ENCODE measurements around the gene NPIPB9. TPM values are rescaled to one million over a fixed set of nuclear protein-coding genes. Genes with fewer than 3 reads are reported as not detected.
A peak's percentile ranks its signal among the peaks of the same experiment; 100 is the strongest.
"Not testable (repeated sequence)": the region's sequence is repeated elsewhere in the genome, so short reads cannot be mapped to it uniquely, and the experiment has no call there.

The NPIPB9 gene
- not detected for total RNA-seq

GRCh38 chr16:28751487-28751886 lies at the start of gene NPIPB9:
NPIPB9 (plus strand) TSS chr16:28751787.
- not testable (repeated sequence) for DNase-seq

GRCh38 chr16:28704246-28704645 lies 47.3 kb upstream of the NPIPB9 start:
- DNase-seq = not testable (repeated sequence)

- DNase-seq = not testable (repeated sequence)
These were observed 40.1 kb upstream of the NPIPB9 start, which contains the start of gene EIF3C for GRCh38 chr16:28711220-28712083. EIF3C (plus strand) TSS chr16:28711464; CDS start chr16:28711687, 223 bp downstream.

DNA sequence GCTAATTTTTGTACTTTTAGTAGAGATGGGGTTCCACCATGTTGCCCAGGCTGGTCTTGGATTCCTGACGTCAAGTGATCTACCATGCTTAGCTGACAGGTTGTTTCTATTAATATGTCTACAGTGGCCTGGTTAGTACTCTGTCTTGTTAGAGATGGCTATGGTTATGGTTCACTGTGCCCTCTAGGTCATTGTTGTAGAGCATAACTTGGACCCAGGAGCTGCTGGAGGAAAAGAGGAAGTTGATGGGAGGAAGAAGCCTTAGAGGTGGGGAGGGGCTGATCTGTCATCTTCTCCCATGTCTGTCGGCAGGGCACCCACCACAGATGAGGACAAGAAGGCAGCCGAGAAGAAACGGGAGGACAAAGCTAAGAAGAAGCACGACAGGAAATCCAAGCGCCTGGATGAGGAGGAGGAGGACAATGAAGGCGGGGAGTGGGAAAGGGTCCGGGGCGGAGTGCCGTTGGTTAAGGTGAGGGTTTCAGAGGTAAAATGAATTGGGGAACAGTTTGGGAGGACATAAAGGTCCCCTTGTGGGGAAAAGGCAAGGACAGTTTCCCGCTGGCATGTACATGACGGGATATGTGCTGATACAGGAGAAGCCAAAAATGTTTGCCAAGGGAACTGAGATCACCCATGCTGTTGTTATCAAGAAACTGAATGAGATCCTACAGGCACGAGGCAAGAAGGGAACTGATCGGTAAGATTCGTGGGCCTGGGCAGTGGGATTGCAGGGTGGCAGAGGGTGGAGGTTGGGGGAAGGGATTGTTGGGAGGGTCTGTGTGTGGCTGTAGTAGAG lies 28.5 kb upstream of the NPIPB9 start:
- DNase-seq = not testable (repeated sequence)

GRCh38 chr16:28731253-28731652 lies 20.3 kb upstream of the NPIPB9 start:
- not testable (repeated sequence) for DNase-seq

DNA sequence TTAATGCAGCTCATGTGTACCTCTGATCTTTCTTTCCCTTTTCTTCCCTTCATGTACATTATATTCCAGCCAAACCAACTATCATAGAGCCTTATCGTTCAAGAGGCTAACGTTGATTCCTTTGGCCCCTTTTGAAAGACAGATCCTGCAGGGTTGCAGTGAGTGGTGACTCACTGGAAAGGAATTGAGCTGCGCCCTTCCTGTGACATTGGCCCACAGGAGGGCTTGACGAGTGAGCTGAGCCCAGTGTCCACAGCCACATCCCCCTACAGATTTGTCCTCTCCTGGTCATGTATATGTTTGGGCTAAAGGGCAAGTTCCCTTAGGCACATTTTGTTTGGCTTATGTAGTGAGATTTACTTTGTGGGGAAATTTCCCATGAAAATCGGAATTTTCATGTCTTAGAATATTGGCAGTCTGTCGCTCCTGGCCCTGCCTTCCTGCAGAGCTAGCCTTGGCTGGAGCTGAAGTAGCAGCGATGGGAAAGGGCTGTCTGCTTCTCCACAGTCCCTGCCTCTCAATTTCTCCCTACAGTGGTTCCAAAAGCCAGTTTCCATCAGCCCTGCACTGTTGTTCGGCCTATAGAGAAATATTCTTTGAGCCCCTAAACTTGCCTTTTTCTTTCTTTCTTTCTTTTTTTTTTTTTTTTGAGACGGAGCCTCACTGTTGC lies 19.0 kb upstream of the NPIPB9 start:
- DNase-seq = not testable (repeated sequence)

GRCh38 chr16:28739787-28740186 lies 11.8 kb upstream of the NPIPB9 start:
- DNase-seq = not testable (repeated sequence)

- not testable (repeated sequence) for DNase-seq
These were observed 11.0 kb upstream of the NPIPB9 start for GRCh38 chr16:28740631-28741030.

GRCh38 chr16:28741295-28741694 lies 10.3 kb upstream of the NPIPB9 start:
- DNase-seq = not testable (repeated sequence)

GRCh38 chr16:28746618-28747350 lies 4.8 kb upstream of the NPIPB9 start:
- DNase-seq = not testable (repeated sequence)

- DNase-seq = peak; percentile 10
These were observed 1.6 kb upstream of the NPIPB9 start for GRCh38 chr16:28749997-28750465.

DNA sequence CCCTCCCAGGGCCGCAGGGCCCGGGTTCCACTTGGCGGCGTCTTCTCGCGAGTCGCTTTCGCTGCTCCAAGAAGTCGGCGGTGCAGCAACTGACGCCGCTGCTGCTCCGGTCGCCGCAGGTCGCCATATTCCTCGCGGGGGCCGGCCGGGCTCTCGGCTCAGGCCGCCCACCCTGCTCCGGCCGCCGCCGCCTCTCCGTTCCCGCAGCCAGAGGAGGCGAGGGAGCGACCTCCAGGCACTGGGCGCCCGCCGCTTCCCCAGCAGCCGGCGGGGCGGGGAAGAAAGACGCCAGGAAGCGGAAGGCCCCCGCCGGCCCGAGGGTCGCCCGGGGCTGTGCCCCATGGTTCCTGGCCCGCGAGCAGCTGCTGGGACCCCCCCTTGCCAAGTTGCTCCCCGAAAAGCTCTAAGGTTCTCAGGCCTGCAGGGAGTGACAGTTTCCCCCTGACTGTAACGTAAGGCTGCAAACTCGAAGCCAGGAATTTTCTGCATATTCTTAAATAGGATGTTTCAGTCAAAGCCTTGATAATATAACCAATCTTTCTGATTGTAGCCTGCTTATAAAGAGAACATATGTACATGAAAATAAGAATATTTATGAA lies 1.0 kb upstream of the NPIPB9 start:
- DNase-seq = not testable (repeated sequence)

DNA sequence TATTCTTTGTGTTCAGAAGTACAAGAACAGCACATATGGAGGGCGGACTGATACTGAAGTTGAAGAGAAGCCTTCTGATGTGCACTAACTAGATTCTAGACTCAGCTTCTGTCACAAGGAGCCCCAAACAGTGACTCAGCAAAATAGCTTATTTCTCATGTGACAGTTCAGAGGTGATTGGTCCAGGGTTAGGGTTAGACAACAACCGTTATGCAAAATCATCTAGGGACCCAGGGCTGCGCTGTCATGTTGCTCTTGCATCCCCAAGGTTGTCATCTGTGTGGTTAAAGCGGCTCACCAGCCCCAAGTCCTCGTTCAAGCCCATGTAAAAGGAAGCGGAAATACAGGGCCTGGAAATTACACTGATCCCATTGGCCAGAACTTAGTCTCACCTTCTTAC lies 30.1 kb downstream of the NPIPB9 start:
- not testable (repeated sequence) for DNase-seq

- not testable (repeated sequence) for DNase-seq
These were observed 30.8 kb downstream of the NPIPB9 start for GRCh38 chr16:28782357-28782756.

- peak; percentile 72 for DNase-seq
These were observed 50.8 kb downstream of the NPIPB9 start for GRCh38 chr16:28802235-28803019.

- not testable (repeated sequence) for DNase-seq
These were observed 56.0 kb downstream of the NPIPB9 start for GRCh38 chr16:28807445-28808120.

DNA sequence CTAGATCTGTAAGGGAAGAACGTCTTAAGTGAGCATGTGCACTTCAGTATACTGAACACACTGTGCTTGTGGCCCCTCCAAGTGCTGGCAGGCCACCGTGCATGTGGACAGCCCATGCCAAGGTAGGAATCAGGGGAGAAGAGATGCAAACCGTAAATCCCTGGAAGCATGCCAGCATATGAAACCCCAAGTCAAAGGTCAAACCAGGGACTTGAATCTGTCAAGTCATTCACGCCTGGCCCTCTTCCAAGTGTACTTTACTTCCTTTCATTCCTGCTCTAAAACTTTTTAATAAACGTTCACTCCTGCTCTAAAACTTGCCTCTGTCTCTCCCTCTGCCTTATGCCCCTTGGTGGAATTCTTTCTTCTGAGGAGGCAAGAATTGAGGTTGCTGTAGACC lies 68.4 kb downstream of the NPIPB9 start:
- no peak for DNase-seq

DNA sequence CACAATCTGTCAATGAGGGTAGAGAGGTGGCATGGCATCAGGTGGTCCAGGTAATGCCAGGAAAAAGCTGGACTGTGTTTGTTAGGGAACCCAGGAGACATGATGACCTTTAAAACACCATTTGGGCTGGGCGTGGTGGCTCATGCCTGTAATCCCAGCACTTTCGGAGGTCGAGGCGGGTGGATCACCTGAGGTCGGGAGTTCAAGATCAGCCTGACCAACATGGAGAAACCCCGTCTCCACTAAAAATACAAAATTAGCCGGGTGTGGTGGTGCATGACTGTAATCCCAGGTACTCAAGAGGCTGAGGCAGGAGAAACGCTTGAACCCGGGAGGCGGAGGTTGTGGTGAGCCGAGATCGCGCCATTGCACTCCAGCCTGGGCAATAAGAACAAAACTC lies 69.0 kb downstream of the NPIPB9 start:
- not testable (repeated sequence) for DNase-seq

- DNase-seq = no peak
These were observed 70.4 kb downstream of the NPIPB9 start for GRCh38 chr16:28821874-28822519.

Measured in effector CD4-positive, alpha-beta T cell (primary cell).